Measurements from ENCODE around the gene PAX2.

PAX2 gene

DNA sequence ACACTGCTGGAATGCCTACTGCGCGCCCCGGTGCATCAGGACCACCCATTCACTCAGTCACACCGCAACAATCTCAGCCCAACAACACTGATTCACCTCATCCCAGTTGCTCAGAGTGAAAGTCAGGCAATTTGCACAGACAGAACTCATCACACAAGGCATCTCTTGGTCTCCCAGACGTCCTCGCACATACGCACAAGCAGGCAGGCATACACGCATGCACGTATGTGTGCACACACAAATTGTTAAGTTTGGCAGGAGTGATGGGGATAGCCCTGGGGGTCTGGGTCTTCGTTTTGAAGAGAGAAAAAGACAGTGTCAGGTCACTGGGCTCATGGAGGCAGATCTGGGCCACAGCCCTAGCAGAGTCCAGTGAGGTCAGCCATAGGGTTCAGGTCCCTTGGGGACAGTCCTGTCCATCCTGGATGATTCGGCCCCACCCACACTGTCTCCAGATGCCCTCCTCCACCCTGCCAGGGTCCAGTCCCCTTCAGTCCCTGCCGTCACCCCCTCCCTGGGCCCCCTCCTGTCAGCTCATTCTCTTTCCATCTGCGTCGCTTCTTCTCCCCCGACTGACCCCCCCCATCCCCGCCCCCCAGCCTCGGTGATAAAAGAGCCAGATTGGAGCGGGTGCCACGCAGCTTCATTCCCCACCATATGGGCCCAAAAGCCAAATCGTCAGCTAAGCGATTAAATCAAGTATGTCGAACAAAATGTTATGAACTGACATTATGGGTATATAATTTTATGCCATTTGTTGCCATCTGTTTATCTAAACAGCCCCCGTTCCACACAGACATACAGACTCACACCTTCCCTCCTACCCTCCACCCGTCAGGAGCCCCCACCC, 118.9 kb downstream of the PAX2 start:
- DNase-seq = no peak

DNA sequence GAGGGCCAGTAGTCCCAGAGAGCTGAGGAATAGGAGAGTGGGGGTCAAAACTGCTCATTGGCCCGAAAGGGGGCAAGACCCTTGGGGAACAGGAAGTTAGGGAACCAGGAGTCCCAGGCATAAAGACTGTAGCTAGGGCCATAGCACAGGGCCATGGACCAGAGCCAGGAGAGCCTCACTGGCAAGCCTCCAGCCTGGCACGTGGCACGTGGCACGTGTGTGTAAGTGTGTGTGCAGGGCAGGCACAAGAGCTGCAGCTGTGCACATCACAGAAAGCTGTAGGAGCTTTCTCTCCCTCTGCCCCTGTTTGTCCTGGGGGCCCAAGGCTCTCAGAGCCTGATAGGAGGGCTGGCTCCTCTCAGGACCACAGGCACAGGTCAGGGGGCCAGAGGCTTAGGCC, 119.6 kb downstream of the PAX2 start:
- no peak for DNase-seq

DNA sequence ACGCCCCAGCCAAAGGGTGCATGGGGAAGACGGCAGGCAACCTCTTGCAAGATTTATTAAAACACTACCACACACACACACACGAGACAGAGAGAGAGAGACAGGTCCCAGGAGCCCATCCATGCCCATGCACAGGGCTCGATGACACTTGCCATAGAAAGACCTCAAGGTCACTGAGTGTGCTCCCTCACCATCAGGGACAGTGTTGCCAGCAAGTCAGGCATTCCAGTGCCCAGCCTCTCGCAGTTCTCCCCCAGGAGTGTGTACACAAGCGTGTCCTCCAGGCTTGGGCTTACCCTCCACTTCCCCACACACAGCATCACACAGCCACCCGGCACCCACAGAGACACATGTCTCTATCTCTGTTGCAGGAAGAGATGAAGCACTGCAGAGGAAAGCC, 120.6 kb downstream of the PAX2 start:
- DNase-seq = no peak

DNA sequence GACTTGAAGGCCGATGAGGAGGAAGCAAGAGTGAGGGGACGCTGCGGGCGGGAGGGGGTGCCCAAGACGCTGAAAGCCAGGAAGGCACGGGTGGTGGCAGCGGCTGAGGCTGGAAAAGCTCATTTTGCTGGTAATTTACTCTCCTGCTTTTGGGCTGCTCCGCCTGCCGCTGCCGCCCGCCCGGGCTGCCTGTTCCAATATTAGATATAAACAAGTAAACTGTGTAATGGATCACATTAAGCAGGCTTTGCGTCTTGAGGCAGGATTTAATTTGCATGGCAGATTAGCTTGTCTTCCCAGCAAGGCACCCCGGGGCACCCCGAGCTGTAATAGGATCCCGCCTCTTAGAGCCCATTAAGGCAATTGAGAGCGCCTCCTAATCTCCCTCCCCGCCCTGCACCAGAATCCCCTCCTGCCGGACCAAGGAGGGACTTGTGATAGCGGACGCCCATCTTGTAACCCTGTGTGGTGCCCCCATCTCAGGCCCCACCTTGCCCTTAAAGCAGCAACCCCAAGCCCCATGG, 121.3 kb downstream of the PAX2 start:
- no peak for DNase-seq

DNA sequence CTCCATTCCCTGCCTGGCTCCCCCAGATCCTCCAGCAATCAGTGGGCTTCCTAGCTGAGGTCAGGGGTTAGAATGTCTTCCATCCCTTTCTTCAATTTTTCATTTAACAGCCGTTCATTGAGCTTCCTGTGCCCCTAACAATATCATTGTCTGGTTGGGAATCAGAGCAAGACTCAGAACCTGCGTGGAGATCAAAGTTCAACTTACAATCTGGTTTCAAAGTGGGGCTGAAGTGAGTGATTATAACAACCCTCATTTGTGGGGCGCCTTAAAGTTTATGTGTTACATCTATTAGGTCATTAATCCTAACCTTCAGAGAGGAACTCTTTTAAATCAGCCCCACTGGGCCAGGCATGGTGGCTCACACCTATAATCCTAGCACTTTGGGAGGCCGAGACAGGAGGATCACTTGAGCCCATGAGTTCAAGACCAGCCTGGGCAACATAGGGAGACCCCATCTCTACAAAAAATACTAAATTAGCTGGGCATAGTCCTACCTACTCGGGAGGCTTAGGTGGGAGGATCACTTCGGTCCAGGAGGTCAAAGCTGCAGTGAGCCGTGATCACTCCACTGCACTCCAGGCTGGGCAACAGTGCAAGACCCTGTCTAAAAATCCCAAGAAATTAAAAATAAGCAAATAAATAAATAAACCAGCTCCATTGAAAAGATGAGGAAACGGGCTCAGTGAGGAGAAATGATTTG, 122.0 kb downstream of the PAX2 start:
- no peak for DNase-seq

DNA sequence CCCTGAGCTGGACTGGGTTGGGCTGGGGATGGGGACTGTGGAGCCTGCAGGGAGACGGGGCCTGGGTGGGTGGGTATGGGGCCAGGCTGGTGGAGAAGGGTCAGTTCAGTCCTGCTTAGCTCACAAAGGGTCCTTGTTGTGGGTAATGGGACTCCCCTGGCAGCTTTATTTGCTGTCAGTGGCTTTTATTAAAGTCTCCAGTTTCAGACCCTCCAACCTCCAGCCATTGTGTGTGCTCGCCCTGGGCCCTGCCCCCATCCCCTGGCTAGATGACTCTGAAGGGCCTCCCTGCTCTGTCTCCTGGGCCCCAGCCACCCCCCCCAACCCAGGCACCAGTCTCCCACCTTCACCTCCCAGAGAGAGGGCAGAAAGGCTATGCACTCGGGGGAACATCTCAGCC, 123.0 kb downstream of the PAX2 start:
- DNase-seq = no peak

DNA sequence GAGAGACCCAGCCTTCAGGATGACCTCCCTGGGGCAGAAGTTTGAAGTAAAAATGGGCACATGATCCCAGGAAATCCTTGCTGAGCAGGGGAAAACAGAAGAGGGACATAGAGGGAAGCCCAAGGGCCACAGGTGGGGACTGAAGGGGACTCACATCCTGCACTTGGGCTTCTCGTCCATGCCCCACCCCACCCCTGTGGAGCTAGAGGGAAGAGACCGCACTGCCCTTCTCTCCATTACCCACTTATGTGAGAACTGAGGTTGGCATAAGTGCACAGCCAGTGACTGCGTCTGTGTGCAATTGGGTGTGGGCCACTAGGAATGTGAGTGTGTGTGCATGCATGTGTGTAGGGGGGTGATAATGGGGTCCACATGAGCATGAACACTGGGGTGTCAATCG, 124.0 kb downstream of the PAX2 start:
- no peak for DNase-seq

DNA sequence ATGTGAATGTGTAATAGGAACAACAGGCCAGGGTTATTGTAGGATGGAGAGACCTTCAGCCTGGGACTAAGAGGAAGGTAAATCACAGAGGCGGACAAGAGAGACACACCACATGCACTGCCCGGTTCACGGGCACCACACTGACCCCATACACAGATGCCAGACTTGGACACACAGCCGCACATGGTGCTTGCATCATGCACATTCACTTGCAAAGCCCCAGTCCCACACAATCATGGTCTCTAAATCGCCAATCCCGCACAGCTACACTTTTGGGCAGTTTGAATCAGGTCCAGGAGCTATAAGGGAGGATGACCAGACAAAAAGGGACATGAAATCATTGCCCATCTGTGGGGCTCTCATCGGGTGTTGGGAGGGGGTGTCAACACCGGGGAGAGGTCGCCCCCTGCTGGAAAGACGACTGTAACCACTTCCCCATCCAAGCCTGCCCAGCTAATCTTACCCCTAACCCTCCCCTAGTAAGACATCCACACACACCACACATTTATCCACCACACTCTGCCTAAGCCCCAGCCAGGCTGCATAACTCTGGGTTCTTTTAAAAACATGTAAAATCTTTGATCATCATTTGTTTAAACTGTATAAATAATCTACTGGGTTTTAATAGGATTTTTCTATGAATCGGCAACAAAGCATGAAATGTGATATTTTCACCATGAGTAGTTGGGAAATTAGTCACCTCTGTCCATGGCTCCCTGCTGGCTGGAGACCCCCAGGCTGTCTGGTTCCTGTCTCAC, 126.8 kb downstream of the PAX2 start:
- peak; percentile 35 to 49 for DNase-seq

DNA sequence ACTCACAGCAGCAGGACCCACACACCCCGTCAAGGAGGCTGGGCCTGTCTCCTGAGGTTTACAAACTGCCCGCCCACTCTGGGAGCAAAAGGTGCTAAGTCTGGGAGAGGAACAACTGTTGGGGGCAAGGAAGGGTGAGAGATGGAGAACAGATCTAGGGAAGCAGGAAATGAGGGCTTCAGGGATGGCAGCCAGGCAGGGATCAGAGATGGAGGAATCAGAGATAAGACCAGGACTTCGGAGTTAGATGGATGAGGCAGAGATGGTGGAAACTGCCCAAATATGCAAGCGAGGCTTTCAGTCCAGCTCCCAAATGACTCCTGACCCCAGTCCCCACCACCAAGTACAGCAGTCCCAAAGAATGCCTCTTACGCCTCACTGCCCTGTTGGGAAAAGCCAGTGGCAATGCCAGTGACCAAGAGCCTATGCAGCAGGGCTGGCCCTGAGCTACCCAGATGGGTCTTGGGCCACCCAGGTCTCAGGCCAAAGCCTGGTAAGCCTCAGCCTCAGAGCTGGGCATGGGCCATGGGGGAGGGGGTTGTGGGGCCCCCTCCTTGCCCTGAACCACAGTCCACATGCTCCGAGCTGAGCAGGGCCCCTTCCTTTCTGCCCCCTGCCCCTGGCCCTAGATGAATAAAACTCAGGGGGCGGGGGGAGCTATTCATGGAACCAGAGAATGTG, 127.9 kb downstream of the PAX2 start:
- no peak for DNase-seq

DNA sequence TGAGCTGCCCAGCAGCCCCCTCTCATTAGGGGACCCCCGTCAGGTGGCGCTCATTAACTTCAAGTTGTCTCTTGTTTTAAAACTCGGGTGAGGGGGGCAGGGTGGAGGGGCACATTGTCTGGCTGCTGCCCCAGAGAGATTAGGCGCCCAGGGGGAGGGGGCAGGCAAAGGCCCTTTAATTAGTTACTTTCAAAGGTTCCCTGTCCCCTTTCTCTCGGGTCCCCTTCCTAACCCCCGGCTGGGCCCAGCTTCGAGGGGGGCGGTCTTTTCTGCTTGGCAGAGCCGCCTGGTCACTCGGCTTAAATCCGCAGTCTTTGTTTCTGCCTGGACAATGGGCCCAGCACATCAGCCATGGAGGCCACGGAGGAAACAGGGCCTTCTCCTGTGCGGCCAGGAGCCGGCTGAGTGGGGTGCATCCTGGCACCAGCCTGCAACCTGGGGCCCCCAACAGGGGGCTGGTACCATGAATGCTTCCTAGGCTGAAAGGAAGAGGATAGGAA, 128.5 kb downstream of the PAX2 start:
- DNase-seq = no peak

DNA sequence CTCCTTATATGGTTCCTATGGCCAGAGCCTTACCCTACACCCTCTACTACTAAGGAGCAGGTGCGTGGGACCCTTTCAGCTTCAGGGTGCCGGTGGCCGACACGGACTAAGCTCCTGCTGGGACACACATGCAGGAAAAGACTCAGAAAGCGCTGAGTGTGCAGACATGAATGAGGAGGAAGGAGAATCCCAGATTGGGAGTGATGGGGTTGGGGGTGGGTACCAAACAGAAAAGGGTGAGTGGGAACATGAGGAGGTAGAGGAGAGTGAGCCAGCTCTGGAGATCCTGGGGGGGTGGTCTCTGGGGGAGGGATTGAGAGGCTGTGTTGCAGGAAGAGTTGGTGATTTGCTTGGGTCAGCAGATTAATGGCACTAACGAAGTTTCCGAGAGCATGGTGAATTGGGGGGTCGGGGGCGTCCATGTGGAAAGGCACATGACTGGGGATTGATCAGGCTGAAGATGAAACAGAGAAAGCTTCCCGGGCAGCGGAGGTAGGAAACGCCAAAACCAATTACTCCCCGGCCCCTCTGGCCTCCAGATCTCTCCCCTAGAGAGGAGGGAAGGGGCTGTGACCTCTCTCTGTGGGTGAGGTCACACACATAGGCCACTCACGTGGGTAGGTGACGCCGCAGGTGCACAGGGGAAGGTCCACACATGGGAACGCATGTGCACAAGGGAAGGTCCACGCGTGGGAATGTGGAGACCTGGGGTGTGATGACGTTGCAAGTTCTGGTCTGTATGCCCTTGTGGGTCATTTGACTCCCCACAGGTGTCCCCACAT, 129.5 kb downstream of the PAX2 start:
- no peak for DNase-seq

DNA sequence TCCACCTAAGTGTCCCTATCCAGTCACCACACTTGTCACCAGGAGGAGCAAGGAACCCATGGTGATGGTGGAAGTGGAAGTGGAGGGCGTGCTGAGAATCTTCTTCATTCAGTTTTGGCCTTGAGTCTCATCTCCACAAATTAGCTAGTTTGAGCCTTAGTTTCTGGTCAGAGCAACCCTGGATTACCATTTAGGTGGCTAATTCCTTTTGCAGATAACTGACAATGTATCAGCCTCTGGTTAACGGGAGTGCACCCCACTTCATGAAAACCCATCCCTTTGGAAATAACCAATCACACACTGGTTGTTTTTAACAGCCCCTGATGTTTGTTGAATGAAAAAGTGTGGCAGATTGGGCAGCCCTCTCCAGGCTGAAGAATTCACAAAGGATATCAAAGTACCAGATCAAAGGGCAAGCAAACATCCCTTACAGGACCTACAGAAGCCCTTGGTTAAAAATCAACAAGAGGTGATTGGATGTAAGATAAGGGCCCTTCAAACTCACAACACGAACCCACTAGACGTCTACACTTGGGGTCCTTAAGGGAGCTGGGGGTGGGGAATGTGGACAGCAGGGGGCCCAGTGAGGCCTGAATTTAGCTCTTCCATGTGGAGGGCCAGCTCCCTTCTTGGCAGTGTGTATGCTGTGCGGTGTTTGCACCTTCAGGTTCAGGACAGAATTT, 130.2 kb downstream of the PAX2 start:
- DNase-seq = no peak

DNA sequence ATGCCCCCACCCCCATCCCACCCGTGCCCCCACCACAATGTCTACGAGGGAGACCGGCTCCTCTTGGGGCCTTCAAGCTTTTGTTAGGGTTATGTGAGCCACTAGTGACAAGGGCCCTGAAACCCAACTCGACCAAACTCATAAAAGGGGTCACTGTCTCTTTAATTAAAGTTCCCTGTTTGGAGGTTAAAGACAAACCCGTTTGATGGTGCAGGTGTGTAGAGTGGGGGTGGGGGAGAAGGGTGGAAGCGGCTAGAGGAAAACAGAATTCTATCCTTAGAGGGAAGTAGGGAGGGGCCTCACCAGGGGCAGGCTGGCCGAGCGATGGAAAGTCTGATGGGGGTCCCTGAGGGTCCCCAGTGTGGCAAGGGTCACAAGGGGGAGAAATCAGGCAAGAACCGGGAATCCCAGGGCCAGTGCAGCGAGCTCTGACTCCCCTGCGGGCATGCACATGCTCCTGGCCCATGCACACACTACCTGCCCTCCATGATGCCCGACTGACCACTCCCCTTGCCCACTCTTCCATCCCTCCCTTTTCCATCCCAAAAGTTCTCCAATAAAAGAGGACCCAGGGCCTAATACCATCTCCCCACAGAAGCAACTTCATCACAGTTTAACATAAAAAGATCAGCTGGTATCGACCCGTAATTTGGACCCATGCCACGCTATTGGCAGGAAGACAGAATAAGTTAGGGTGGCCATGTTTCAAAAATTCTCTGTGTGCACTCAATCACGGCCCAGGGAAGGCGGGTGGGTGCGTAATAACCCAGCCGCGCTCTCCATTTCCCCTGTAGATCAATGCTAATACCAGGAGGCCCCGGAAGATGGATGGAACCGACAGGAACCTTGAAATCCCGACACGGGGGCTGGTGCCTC, 131.4 kb downstream of the PAX2 start:
- DNase-seq = no peak

DNA sequence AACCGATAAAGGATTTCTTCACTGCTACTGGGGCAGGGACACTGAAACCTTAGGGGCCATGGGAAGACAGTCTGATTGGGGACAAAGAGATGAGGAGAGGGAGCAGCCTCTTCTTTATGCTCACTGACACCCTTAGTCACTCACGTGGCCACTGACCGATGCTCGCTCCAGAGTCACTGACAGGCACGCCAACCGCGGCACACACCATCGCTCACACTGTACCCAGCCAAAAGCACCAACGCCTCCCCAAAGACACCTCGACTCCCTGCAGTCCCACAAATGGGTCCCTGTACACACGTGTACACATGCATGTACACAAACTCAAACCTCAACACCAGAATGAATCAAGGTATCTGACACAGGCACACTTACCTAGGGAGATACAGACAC, 132.1 kb downstream of the PAX2 start:
- no peak for DNase-seq

DNA sequence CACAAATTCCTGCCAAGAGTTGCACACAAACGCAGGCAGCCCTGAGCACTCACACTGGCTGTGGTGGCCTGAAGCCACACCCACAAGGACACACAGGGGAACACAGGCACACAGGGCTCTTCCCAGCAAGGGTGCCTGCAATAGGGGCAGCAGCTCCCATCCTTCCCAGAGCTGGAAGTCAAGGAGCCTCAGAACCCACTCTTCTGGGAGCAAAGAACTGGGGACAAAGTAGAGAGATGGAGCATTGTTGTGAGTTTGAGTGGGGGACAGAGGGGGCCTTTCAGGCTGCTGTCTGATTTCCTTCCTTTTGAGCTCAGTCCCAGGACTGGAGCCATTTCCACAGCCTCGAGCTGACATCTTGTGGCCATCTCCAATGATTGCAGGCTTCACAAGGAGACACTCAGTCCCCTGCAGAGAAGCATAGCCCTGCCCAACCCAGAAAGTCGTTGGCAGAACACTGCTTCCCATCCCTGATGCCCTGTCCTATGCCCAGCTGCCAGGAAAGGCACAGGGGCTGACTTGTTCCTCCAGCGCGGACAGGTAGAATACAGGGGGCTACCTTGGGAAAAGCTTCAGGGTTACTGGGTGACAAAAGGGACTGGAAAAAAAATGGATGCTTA, 133.0 kb downstream of the PAX2 start:
- DNase-seq = no peak

Measured in activated CD4-positive, alpha-beta T cell treated with anti-CD3 and anti-CD28 coated beads for 4 hours (primary cell).